B cell (primary cell): ENCODE measurements around the gene NUAK2. TPM values are rescaled to one million over a fixed set of nuclear protein-coding genes. Genes with fewer than 3 reads are reported as not detected.

Experiments used
- ATAC-seq: fragments of 200-7000 bp; cut with Tn5 transposase; one replicate; pipeline ENCODE4 v1.10.0; 2021; ENCODE audit warnings: low read depth, mild to moderate bottlenecking, moderate number of reproducible peaks, moderate library complexity
- CTCF ChIA-PET: fragments of 350-600 bp; sonication (Branson Sonifier 250); formaldehyde crosslinking; loops from one replicate; lab custom pipeline; 2021; ENCODE audit warnings: antibody characterized with exemption, inconsistent platforms; lab: Charles Lee
- POLR2A ChIA-PET: fragments of 350-600 bp; sonication (Branson Sonifier 250); formaldehyde crosslinking; loops from one replicate; lab custom pipeline; 2021; ENCODE audit warnings: antibody characterized with exemption; lab: Charles Lee
- DNase-seq: peaks from one replicate; pipeline ENCODE4 v3.0.0; 2013
- H2AFZ ChIP-seq: 2 replicates; pipeline ENCODE4 v1.6.1; 2012; ENCODE audit warnings: mild to moderate bottlenecking, low read depth, low read length; ENCODE audit not compliant: insufficient read depth, poor library complexity, severe bottlenecking
- H3K27ac ChIP-seq, 2 donors: 1 replicate in 1 of 2; 2 replicates in 1 of 2; pipeline ENCODE4 v1.5.1; 2012 to 2013; ENCODE audit warnings: low read length in 2 of 2, mild to moderate bottlenecking in 2 of 2, moderate library complexity in 1 of 2
- H3K27me3 ChIP-seq, 4 experiments: fragments of 200-600 bp in 1 of 4; sonication (generic) in 1 of 4; replicated peaks in 1 of 4; 1 replicate in 2 of 4; 2 replicates in 2 of 4; pipeline versions ENCODE4 v1.6.1 to v1.7.0; 2013 to 2016; ENCODE audit warnings: low read length in 3 of 4, mild to moderate bottlenecking in 2 of 4, mixed read lengths in 1 of 4, moderate library complexity in 1 of 4; ENCODE audit not compliant: insufficient read depth in 4 of 4, control insufficient read depth in 3 of 4; ENCODE audit errors: control extremely low read depth in 1 of 4
- H3K36me3 ChIP-seq, 2 experiments: replicated peaks in 1 of 2; 1 replicate in 1 of 2; 2 replicates in 1 of 2; pipeline versions ENCODE4 v1.6.1 to v1.7.1; 2013; ENCODE audit warnings: low read length in 1 of 2; ENCODE audit not compliant: insufficient read depth in 2 of 2, control insufficient read depth in 1 of 2; ENCODE audit errors: control extremely low read depth in 1 of 2, extremely low read depth in 1 of 2
- H3K4me1 ChIP-seq, 2 donors: fragments of 200-600 bp in 1 of 2; sonication (generic) in 1 of 2; 1 replicate in 1 of 2; 2 replicates in 1 of 2; pipeline versions ENCODE4 v1.5.1 to v1.6.1; 2013 to 2017; ENCODE audit warnings: low read length in 2 of 2; ENCODE audit not compliant: control insufficient read depth in 2 of 2, insufficient read depth in 2 of 2
- H3K4me2 ChIP-seq: replicated peaks from 2 replicates; pipeline ENCODE3; 2012; ENCODE audit warnings: mild to moderate bottlenecking, low read depth, low read length; ENCODE audit not compliant: poor library complexity, severe bottlenecking
- H3K4me3 ChIP-seq, 5 experiments: fragments of 200-600 bp in 1 of 5; sonication (generic) in 1 of 5; 1 replicate in 3 of 5; 2 replicates in 2 of 5; pipeline versions ENCODE4 v1.5.1 to v1.7.0; 2011 to 2016; ENCODE audit warnings: low read length in 4 of 5, mild to moderate bottlenecking in 4 of 5, low read depth in 2 of 5, control low read depth in 1 of 5, moderate library complexity in 1 of 5; ENCODE audit not compliant: insufficient read depth in 1 of 5; ENCODE audit errors: control extremely low read depth in 1 of 5, extremely low read depth in 1 of 5
- H3K79me2 ChIP-seq: fragments of 200-600 bp; sonication (generic); one replicate; pipeline ENCODE4 v1.6.0; 2016; ENCODE audit warnings: low read length; ENCODE audit not compliant: control insufficient read depth, insufficient read depth
- H3K9ac ChIP-seq: fragments of 200-600 bp; sonication (generic); 2 replicates; pipeline ENCODE4 v1.6.1; 2017; ENCODE audit warnings: mild to moderate bottlenecking, low read length, moderate library complexity
- H3K9me3 ChIP-seq, 3 donors: one replicate each; pipeline versions ENCODE4 v1.6.1 to v1.7.1; 2013; ENCODE audit warnings: low read length in 2 of 3; ENCODE audit not compliant: control insufficient read depth in 2 of 3, insufficient read depth in 1 of 3; ENCODE audit errors: control extremely low read depth in 1 of 3
- H4K20me1 ChIP-seq: 2 replicates; pipeline ENCODE4 v1.6.0; 2012; ENCODE audit warnings: mild to moderate bottlenecking, low read length; ENCODE audit not compliant: insufficient read depth, control insufficient read depth, poor library complexity, severe bottlenecking
- H3K27ac Mint-ChIP-seq: one replicate; pipeline ENCODE4 v1.8.0; 2021; ENCODE audit warnings: mixed read lengths
- H3K27me3 Mint-ChIP-seq: one replicate; pipeline ENCODE4 v1.8.0; 2021; ENCODE audit warnings: mixed read lengths
- H3K4me1 Mint-ChIP-seq: one replicate; pipeline ENCODE4 v1.8.0; 2021; ENCODE audit warnings: mixed read lengths
- H3K4me3 Mint-ChIP-seq: one replicate; pipeline ENCODE4 v1.8.0; 2021; ENCODE audit warnings: mixed read lengths
- H3K9me3 Mint-ChIP-seq: one replicate; pipeline ENCODE4 v1.8.0; 2022; ENCODE audit warnings: mixed read lengths; ENCODE audit not compliant: insufficient read depth
- CTCF ChIP-seq: fragments of 200-600 bp; IDR thresholded peaks from one replicate; pipeline ENCODE4 v1.8.0; 2022; ENCODE audit warnings: antibody characterized with exemption, mild to moderate bottlenecking
- EZH2 ChIP-seq: IDR thresholded peaks from 2 replicates; pipeline ENCODE4 v1.6.1; 2012; ENCODE audit warnings: borderline replicate concordance, low read depth, mild to moderate bottlenecking, moderate library complexity, low read length; ENCODE audit not compliant: insufficient read depth, poor library complexity, severe bottlenecking
- WGBS: methylation state at CpG from one replicate; pipeline ENCODE4 v1.1.5; 2013; ENCODE audit warnings: missing lambda C conversion rate; ENCODE audit not compliant: insufficient coverage; 5-methylcytosine and 5-hydroxymethylcytosine counted together
- intact Hi-C: fragments of 100-400 bp; cut with micrococcal nuclease; formaldehyde crosslinking; loops from one replicate; pipeline ENCODE4 v1.10.0; 2022
- polyA plus RNA-seq: library from polyadenylated mRNA; depleted of rRNA; stranded (reverse); fragments of >200 nt; gene quantifications from 2 replicates; pipeline ENCODE4 v1.2.3, GENCODE V29; 2012
- total RNA-seq, 2 donors: library from RNA; stranded (reverse); fragments of 120-200 nt in 1 of 2; gene quantifications; 1 replicate in 1 of 2; 2 replicates in 1 of 2; pipeline versions ENCODE4 v1.2.3 to v1.2.4, GENCODE V29; 2013 to 2022

NUAK2 gene
- total and polyA plus RNA-seq, 2 donors (not counting 1 experiment from before 2014, with no cell fraction given): 37.9 to 102 TPM

- Histone ChIP-seq H3K79me2 (peaks cover 18% of the 10 kb centered on the region), H3K4me3 (no peak overlapping the region), H3K27ac (no peak overlapping the region), H4K20me1 (no peaks in the 10 kb centered on the region), H3K27me3 (peaks cover 0 to 8% (median 1%) of the 10 kb centered on the region in 4 experiments), H3K9me3 (no peaks in the 10 kb centered on the region), H3K4me1 (peaks cover 11 to 12% of the 10 kb centered on the region in 2 donors), H3K36me3 (no peaks in the 10 kb centered on the region), H3K4me2 (no peak overlapping the region), H2AFZ (no peak overlapping the region), H3K9ac (no peak overlapping the region)
- ChIA-PET CTCF (interaction anchor here (1.1 to 32.7 kb wide), 5 partner anchors 25 to 194 kb away, joined by 3 to 2421 read pairs (median 10); partner anchors contain the start of gene NUAK2), POLR2A (no interaction called here)
- DNase-seq: no peak
- Mint-ChIP-seq H3K9me3 (no peaks in the 10 kb centered on the region), H3K4me1 (peaks cover 10% of the 10 kb centered on the region), H3K4me3 (no peak overlapping the region), H3K27me3 (peaks cover 14% of the 10 kb centered on the region), H3K27ac (no peak overlapping the region)
- 92% methylated on average over 4 of the region's 5 CpGs for WGBS
- ATAC-seq: no peak
- TF ChIP-seq EZH2: no peak
- no peak for TF ChIP-seq CTCF
- intact Hi-C loops: no loop called here
Measured at GRCh38 chr1:205329719-205330118, 8.2 kb upstream of the NUAK2 start.

GRCh38 chr1:205328476-205328875 lies 6.9 kb upstream of the NUAK2 start:
- ChIA-PET POLR2A (no interaction called here), CTCF (interaction anchor here (1.8 to 32.7 kb wide), 5 partner anchors 8 to 195 kb away, joined by 7 to 2421 read pairs (median 59); partner anchors contain the start of gene NUAK2)
- Histone ChIP-seq H3K9me3 (no peaks in the 10 kb centered on the region), H3K27ac (no peak overlapping the region), H3K4me2 (no peak overlapping the region), H3K27me3 (peaks cover 0 to 8% (median 1%) of the 10 kb centered on the region in 4 experiments), H3K4me1 (peaks cover 14 to 15% of the 10 kb centered on the region in 2 donors), H3K4me3 (no peak overlapping the region), H3K9ac (no peak overlapping the region), H3K36me3 (no peaks in the 10 kb centered on the region), H4K20me1 (no peaks in the 10 kb centered on the region), H3K79me2 (peaks cover 31% of the 10 kb centered on the region), H2AFZ (no peak overlapping the region)
- H3K4me3 Mint-ChIP-seq: no peak overlapping the region
- TF ChIP-seq EZH2: no peak
- TF ChIP-seq CTCF: no peak
- no peaks in the 10 kb centered on the region for H3K9me3 Mint-ChIP-seq
- peaks cover 21% of the 10 kb centered on the region for H3K4me1 Mint-ChIP-seq
- intact Hi-C loops: no loop called here
- no peak for DNase-seq
- ATAC-seq: no peak
- peaks cover 14% of the 10 kb centered on the region for H3K27me3 Mint-ChIP-seq
- no peak overlapping the region for H3K27ac Mint-ChIP-seq
- 81% methylated on average over 3 of the region's 4 CpGs for WGBS
